Measurements from ENCODE around the gene PPP1R17. TPM values are rescaled to one million over a fixed set of nuclear protein-coding genes. Genes with fewer than 3 reads are reported as not detected.

PPP1R17 gene
- total and polyA plus RNA-seq, 5 donors, result not detected

- no peak overlapping the region for H3K27ac ChIP-seq (ENCODE audit: low read length)
- H3K4me3 ChIP-seq (ENCODE audit: low read length), result no peak overlapping the region
- no peaks in the 10 kb centered on the region for H3K4me1 ChIP-seq (ENCODE audit: control insufficient read depth, insufficient read depth, low read length)
- intact Hi-C loops (cut with DNase I), result no loop called here
- ATAC-seq (no peak), DNase-seq (no peak)
- WGBS, result 73% methylated on average over 1 of the region's 1 CpG
- H3K9me3 ChIP-seq (ENCODE audit: control insufficient read depth, low read length), result no peaks in the 10 kb centered on the region
- no peaks in the 10 kb centered on the region for H3K27me3 ChIP-seq (ENCODE audit: control insufficient read depth, insufficient read depth)
These were observed 21.5 kb upstream of the PPP1R17 start for GRCh38 chr7:31665546-31665945.

GRCh38 chr7:31669461-31669860, 17.6 kb upstream of the PPP1R17 start:
- Histone ChIP-seq H3K4me3 (ENCODE audit: low read length) (no peak overlapping the region), H3K4me1 (ENCODE audit: control insufficient read depth, insufficient read depth, low read length) (no peaks in the 10 kb centered on the region), H3K27ac (ENCODE audit: low read length) (no peak overlapping the region), H3K9me3 (ENCODE audit: control insufficient read depth, low read length) (no peaks in the 10 kb centered on the region), H3K27me3 (ENCODE audit: control insufficient read depth, insufficient read depth) (no peaks in the 10 kb centered on the region)
- ATAC-seq (no peak), DNase-seq (no peak)
- intact Hi-C loops (cut with DNase I), result no loop called here

- H3K4me1 ChIP-seq (ENCODE audit: control insufficient read depth, insufficient read depth, low read length), result no peaks in the 10 kb centered on the region
- WGBS, result 90% methylated on average over 12 of the region's 12 CpGs
- no peak overlapping the region for H3K4me3 ChIP-seq (ENCODE audit: low read length)
- no peak overlapping the region for H3K27ac ChIP-seq (ENCODE audit: low read length)
- no peaks in the 10 kb centered on the region for H3K9me3 ChIP-seq (ENCODE audit: control insufficient read depth, low read length)
- DNase-seq (no peak), ATAC-seq (no peak)
- intact Hi-C loops (cut with DNase I), result no loop called here
- H3K27me3 ChIP-seq (ENCODE audit: control insufficient read depth, insufficient read depth), result no peaks in the 10 kb centered on the region
These were observed 7.3 kb upstream of the PPP1R17 start for GRCh38 chr7:31679574-31680305.

- Histone ChIP-seq H3K4me1 (ENCODE audit: control insufficient read depth, insufficient read depth, low read length) (no peaks in the 10 kb centered on the region), H3K27ac (ENCODE audit: low read length) (no peak overlapping the region), H3K9me3 (ENCODE audit: control insufficient read depth, low read length) (no peaks in the 10 kb centered on the region), H3K4me3 (ENCODE audit: low read length) (no peak overlapping the region), H3K27me3 (ENCODE audit: control insufficient read depth, insufficient read depth) (no peaks in the 10 kb centered on the region)
- WGBS, result 65% methylated on average over 5 of the region's 5 CpGs
- DNase-seq, result no peak
- no peak for ATAC-seq
- intact Hi-C loops (cut with DNase I), result no loop called here
These were observed 3.4 kb upstream of the PPP1R17 start for GRCh38 chr7:31683445-31684225.

- Histone ChIP-seq H3K4me1 (ENCODE audit: control insufficient read depth, insufficient read depth, low read length) (no peaks in the 10 kb centered on the region), H3K9me3 (ENCODE audit: control insufficient read depth, low read length) (no peaks in the 10 kb centered on the region), H3K27ac (ENCODE audit: low read length) (no peak overlapping the region), H3K4me3 (ENCODE audit: low read length) (no peak overlapping the region), H3K27me3 (ENCODE audit: control insufficient read depth, insufficient read depth) (no peaks in the 10 kb centered on the region)
- DNase-seq, result no peak
- intact Hi-C loops (cut with DNase I), result no loop called here
- WGBS, result 68% methylated on average over 3 of the region's 3 CpGs
- no peak for ATAC-seq
These were observed 1.4 kb downstream of the PPP1R17 start for GRCh38 chr7:31688372-31688771.

GRCh38 chr7:31688996-31689395, 2.0 kb downstream of the PPP1R17 start:
- 50% methylated on average over 2 of the region's 2 CpGs for WGBS
- H3K27me3 ChIP-seq (ENCODE audit: control insufficient read depth, insufficient read depth), result no peaks in the 10 kb centered on the region
- H3K27ac ChIP-seq (ENCODE audit: low read length), result no peak overlapping the region
- intact Hi-C loops (cut with DNase I), result no loop called here
- no peaks in the 10 kb centered on the region for H3K4me1 ChIP-seq (ENCODE audit: control insufficient read depth, insufficient read depth, low read length)
- no peaks in the 10 kb centered on the region for H3K9me3 ChIP-seq (ENCODE audit: control insufficient read depth, low read length)
- no peak overlapping the region for H3K4me3 ChIP-seq (ENCODE audit: low read length)
- DNase-seq, result no peak
- no peak for ATAC-seq

GRCh38 chr7:31690935-31691334, 3.9 kb downstream of the PPP1R17 start:
- Histone ChIP-seq H3K27ac (ENCODE audit: low read length) (no peak overlapping the region), H3K4me3 (ENCODE audit: low read length) (no peak overlapping the region), H3K9me3 (ENCODE audit: control insufficient read depth, low read length) (no peaks in the 10 kb centered on the region), H3K27me3 (ENCODE audit: control insufficient read depth, insufficient read depth) (no peaks in the 10 kb centered on the region), H3K4me1 (ENCODE audit: control insufficient read depth, insufficient read depth, low read length) (no peaks in the 10 kb centered on the region)
- intact Hi-C loops (cut with DNase I), result no loop called here
- ATAC-seq (no peak), DNase-seq (no peak)
- 74% methylated on average over 2 of the region's 2 CpGs for WGBS

- Histone ChIP-seq H3K4me1 (ENCODE audit: control insufficient read depth, insufficient read depth, low read length) (no peaks in the 10 kb centered on the region), H3K9me3 (ENCODE audit: control insufficient read depth, low read length) (no peaks in the 10 kb centered on the region), H3K4me3 (ENCODE audit: low read length) (no peak overlapping the region), H3K27me3 (ENCODE audit: control insufficient read depth, insufficient read depth) (no peaks in the 10 kb centered on the region), H3K27ac (ENCODE audit: low read length) (no peak overlapping the region)
- 59% methylated on average over 5 of the region's 5 CpGs for WGBS
- ATAC-seq, result no peak
- intact Hi-C loops (cut with DNase I), result no loop called here
- DNase-seq, result no peak
These were observed 5.4 kb downstream of the PPP1R17 start for GRCh38 chr7:31692451-31692850.

GRCh38 chr7:31692871-31693270, 5.9 kb downstream of the PPP1R17 start:
- Histone ChIP-seq H3K27me3 (ENCODE audit: control insufficient read depth, insufficient read depth) (no peaks in the 10 kb centered on the region), H3K27ac (ENCODE audit: low read length) (no peak overlapping the region), H3K4me1 (ENCODE audit: control insufficient read depth, insufficient read depth, low read length) (no peaks in the 10 kb centered on the region), H3K4me3 (ENCODE audit: low read length) (no peak overlapping the region), H3K9me3 (ENCODE audit: control insufficient read depth, low read length) (no peaks in the 10 kb centered on the region)
- intact Hi-C loops (cut with DNase I), result no loop called here
- WGBS, result 54% methylated on average over 2 of the region's 2 CpGs
- no peak for DNase-seq
- ATAC-seq, result no peak

GRCh38 chr7:31695859-31696614, 9.0 kb downstream of the PPP1R17 start:
- no peak for ATAC-seq
- WGBS, result 66% methylated on average over 6 of the region's 6 CpGs
- no peak overlapping the region for H3K4me3 ChIP-seq (ENCODE audit: low read length)

GRCh38 chr7:31699050-31699449, 12.0 kb downstream of the PPP1R17 start:
- Histone ChIP-seq H3K4me1 (ENCODE audit: control insufficient read depth, insufficient read depth, low read length) (no peaks in the 10 kb centered on the region), H3K27me3 (ENCODE audit: control insufficient read depth, insufficient read depth) (no peaks in the 10 kb centered on the region), H3K4me3 (ENCODE audit: low read length) (no peak overlapping the region), H3K27ac (ENCODE audit: low read length) (no peak overlapping the region), H3K9me3 (ENCODE audit: control insufficient read depth, low read length) (no peaks in the 10 kb centered on the region)
- 56% methylated on average over 2 of the region's 2 CpGs for WGBS
- ATAC-seq (no peak), DNase-seq (no peak)
- intact Hi-C loops (cut with DNase I), result no loop called here

More at GRCh38 chr7:31695859-31696614, 9.0 kb downstream of the PPP1R17 start:
- Histone ChIP-seq H3K9me3 (ENCODE audit: control insufficient read depth, low read length) (no peaks in the 10 kb centered on the region), H3K27ac (ENCODE audit: low read length) (no peak overlapping the region), H3K4me1 (ENCODE audit: control insufficient read depth, insufficient read depth, low read length) (no peaks in the 10 kb centered on the region), H3K27me3 (ENCODE audit: control insufficient read depth, insufficient read depth) (no peaks in the 10 kb centered on the region)
- intact Hi-C loops (cut with DNase I), result no loop called here
- DNase-seq, result no peak
